ENCODE results near the gene MTHFD1L.

The MTHFD1L gene

GRCh38 chr6:150978624-150979023 lies 113.1 kb downstream of the MTHFD1L start:
- CTCF ChIA-PET: no interaction called here
- no peak for DNase-seq (ENCODE audit: extremely low spot score)
- TF ChIP-seq TARDBP (IDR thresholded peaks at IDR 0.05) (no peak), FOXK2 (IDR thresholded peaks at IDR 0.05) (no peak), ARNT (IDR thresholded peaks at IDR 0.05) (no peak), SP1 (IDR thresholded peaks at IDR 0.05) (no peak)
- POLR2A ChIA-PET: no interaction called here

GRCh38 chr6:150979826-150980350 lies 114.4 kb downstream of the MTHFD1L start:
- DNase-seq (ENCODE audit: extremely low spot score): no peak
- CTCF ChIA-PET: no interaction called here
- POLR2A ChIA-PET: no interaction called here
- TF ChIP-seq L3MBTL2 (conservative IDR thresholded peaks at IDR 0.05) (no peak), CTBP1 (IDR thresholded peaks at IDR 0.05; ENCODE audit: borderline replicate concordance) (no peak), PKNOX1 (IDR thresholded peaks at IDR 0.05) (no peak)

- no peak for DNase-seq (ENCODE audit: extremely low spot score)
- POLR2A ChIA-PET: no interaction called here
- CTCF ChIA-PET: no interaction called here
- TF ChIP-seq SUZ12 (IDR thresholded peaks at IDR 0.05): no peak
- no peak for TF ChIP-seq ARNT (IDR thresholded peaks at IDR 0.05)
Measured at GRCh38 chr6:150981095-150981494, 115.6 kb downstream of the MTHFD1L start.

GRCh38 chr6:150981669-150982068 lies 116.2 kb downstream of the MTHFD1L start:
- no peak for DNase-seq (ENCODE audit: extremely low spot score)
- ChIA-PET POLR2A (no interaction called here), CTCF (no interaction called here)
- TF ChIP-seq HDGF (IDR thresholded peaks at IDR 0.05; ENCODE audit: borderline replicate concordance): no peak
- no peak for TF ChIP-seq PKNOX1 (IDR thresholded peaks at IDR 0.05)
- no peak for TF ChIP-seq ELF4 (IDR thresholded peaks at IDR 0.05)
- TF ChIP-seq SP1 (IDR thresholded peaks at IDR 0.05): no peak
- no peak for TF ChIP-seq FOXA1 (IDR thresholded peaks at IDR 0.05)
- no peak for TF ChIP-seq ARNT (IDR thresholded peaks at IDR 0.05)
- no peak for TF ChIP-seq FOXK2 (IDR thresholded peaks at IDR 0.05)
- no peak for TF ChIP-seq FOXM1 (IDR thresholded peaks at IDR 0.05; ENCODE audit: borderline replicate concordance)
- no peak for TF ChIP-seq SUZ12 (IDR thresholded peaks at IDR 0.05)
- no peak for TF ChIP-seq TARDBP (IDR thresholded peaks at IDR 0.05)
- TF ChIP-seq BHLHE40 (IDR thresholded peaks at IDR 0.05; ENCODE audit: borderline replicate concordance): no peak
- TF ChIP-seq ZNF384 (IDR thresholded peaks at IDR 0.05): no peak
- TF ChIP-seq NFRKB (IDR thresholded peaks at IDR 0.05): no peak
- no peak for TF ChIP-seq LEF1 (IDR thresholded peaks at IDR 0.05; ENCODE audit: borderline replicate concordance)
- TF ChIP-seq CTBP1 (IDR thresholded peaks at IDR 0.05; ENCODE audit: borderline replicate concordance): no peak
- TF ChIP-seq L3MBTL2 (conservative IDR thresholded peaks at IDR 0.05): no peak

GRCh38 chr6:150987371-150987828 lies 121.9 kb downstream of the MTHFD1L start:
- no peak for DNase-seq (ENCODE audit: extremely low spot score)
- POLR2A ChIA-PET: no interaction called here
- TF ChIP-seq ZNF384 (IDR thresholded peaks at IDR 0.05) (no peak), HDGF (IDR thresholded peaks at IDR 0.05; ENCODE audit: borderline replicate concordance) (no peak), ELF4 (IDR thresholded peaks at IDR 0.05) (no peak), PKNOX1 (IDR thresholded peaks at IDR 0.05) (no peak)
- CTCF ChIA-PET: no interaction called here

- ChIA-PET POLR2A (no interaction called here), CTCF (no interaction called here)
- TF ChIP-seq FOXK2 (IDR thresholded peaks at IDR 0.05) (no peak), ZNF384 (IDR thresholded peaks at IDR 0.05) (no peak), NFRKB (IDR thresholded peaks at IDR 0.05) (no peak), FOXA1 (IDR thresholded peaks at IDR 0.05) (no peak), FOXM1 (IDR thresholded peaks at IDR 0.05; ENCODE audit: borderline replicate concordance) (no peak), ELF4 (IDR thresholded peaks at IDR 0.05) (no peak), LEF1 (IDR thresholded peaks at IDR 0.05; ENCODE audit: borderline replicate concordance) (no peak), SUZ12 (IDR thresholded peaks at IDR 0.05) (no peak), SP1 (IDR thresholded peaks at IDR 0.05) (no peak), CTBP1 (IDR thresholded peaks at IDR 0.05; ENCODE audit: borderline replicate concordance) (no peak), ARNT (IDR thresholded peaks at IDR 0.05) (no peak)
Measured at GRCh38 chr6:150987855-150988464, 122.5 kb downstream of the MTHFD1L start.

GRCh38 chr6:150991487-150991886 lies 126.0 kb downstream of the MTHFD1L start:
- TF ChIP-seq BHLHE40 (IDR thresholded peaks at IDR 0.05; ENCODE audit: borderline replicate concordance): no peak
- TF ChIP-seq FOXK2 (IDR thresholded peaks at IDR 0.05): no peak
- TF ChIP-seq ARNT (IDR thresholded peaks at IDR 0.05): no peak
- no peak for TF ChIP-seq TARDBP (IDR thresholded peaks at IDR 0.05)
- TF ChIP-seq SP1 (IDR thresholded peaks at IDR 0.05): no peak
- no peak for TF ChIP-seq SUZ12 (IDR thresholded peaks at IDR 0.05)
- no peak for TF ChIP-seq HDGF (IDR thresholded peaks at IDR 0.05; ENCODE audit: borderline replicate concordance)
- no peak for TF ChIP-seq ELF4 (IDR thresholded peaks at IDR 0.05)
- TF ChIP-seq NFRKB (IDR thresholded peaks at IDR 0.05): no peak
- TF ChIP-seq FOXA1 (IDR thresholded peaks at IDR 0.05): no peak
- TF ChIP-seq ZNF384 (IDR thresholded peaks at IDR 0.05): no peak
- TF ChIP-seq FOXM1 (IDR thresholded peaks at IDR 0.05; ENCODE audit: borderline replicate concordance): no peak
- no peak for TF ChIP-seq PKNOX1 (IDR thresholded peaks at IDR 0.05)
- TF ChIP-seq CTBP1 (IDR thresholded peaks at IDR 0.05; ENCODE audit: borderline replicate concordance): no peak
- TF ChIP-seq L3MBTL2 (conservative IDR thresholded peaks at IDR 0.05): no peak
- TF ChIP-seq LEF1 (IDR thresholded peaks at IDR 0.05; ENCODE audit: borderline replicate concordance): no peak
- CTCF ChIA-PET: no interaction called here
- POLR2A ChIA-PET: no interaction called here
- DNase-seq (ENCODE audit: extremely low spot score): no peak

More at GRCh38 chr6:150987855-150988464, 122.5 kb downstream of the MTHFD1L start:
- DNase-seq (ENCODE audit: extremely low spot score): no peak
